ENCODE data around the gene SCAP.

DNA sequence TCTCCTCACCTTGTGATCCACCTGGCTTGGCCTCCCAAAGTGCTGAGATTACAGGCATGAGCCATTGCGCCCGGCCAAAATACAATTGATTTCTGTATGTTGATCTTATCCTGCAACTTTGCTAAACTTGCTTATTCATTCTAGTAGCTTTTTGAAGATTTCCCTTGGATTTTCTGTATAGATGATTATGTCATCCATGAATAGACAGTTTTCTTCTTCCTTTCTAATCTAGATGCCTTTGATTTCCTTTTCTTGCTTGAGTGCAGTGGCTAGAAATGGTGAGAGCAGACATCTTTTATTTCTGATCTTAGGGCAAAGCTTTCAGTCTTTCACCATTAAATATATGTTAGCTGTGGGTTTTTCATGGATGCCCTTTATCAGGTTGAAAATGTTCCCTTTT lies 42.2 kb upstream of the SCAP start:
- TF ChIP-seq EZH2phosphoT487 (IDR thresholded peaks at IDR 0.05; ENCODE audit: borderline replicate concordance, low read depth) (no peak), JUND (IDR thresholded peaks at IDR 0.05) (no peak), FOXM1 (IDR thresholded peaks at IDR 0.05; ENCODE audit: low read depth) (no peak)
- TF ChIP-seq, protein P1, sequence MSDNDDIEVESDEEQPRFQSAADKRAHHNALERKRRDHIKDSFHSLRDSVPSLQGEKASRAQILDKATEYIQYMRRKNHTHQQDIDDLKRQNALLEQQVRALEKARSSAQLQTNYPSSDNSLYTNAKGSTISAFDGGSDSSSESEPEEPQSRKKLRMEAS (IDR thresholded peaks at IDR 0.05; ENCODE audit: low read depth), result no peak

Measured in SK-N-SH (cell line).